ENCODE measurements around the gene ARHGAP33.

ARHGAP33 gene

GRCh38 chr19:35729763-35730162 is 45.6 kb upstream of the ARHGAP33 start:
- Histone ChIP-seq H3K27me3 (no peaks in the 10 kb centered on the region), H3K36me3 (peaks cover 93% of the 10 kb centered on the region), H3K4me3 (ENCODE audit: low read depth, low read length) (no peak overlapping the region), H3K4me1 (no peaks in the 10 kb centered on the region), H3K9me3 (no peaks in the 10 kb centered on the region)
- no peak for TF ChIP-seq CTCF (IDR thresholded peaks at IDR 0.05; ENCODE audit: low read depth, low read length)
- DNase-seq = no peak

DNA sequence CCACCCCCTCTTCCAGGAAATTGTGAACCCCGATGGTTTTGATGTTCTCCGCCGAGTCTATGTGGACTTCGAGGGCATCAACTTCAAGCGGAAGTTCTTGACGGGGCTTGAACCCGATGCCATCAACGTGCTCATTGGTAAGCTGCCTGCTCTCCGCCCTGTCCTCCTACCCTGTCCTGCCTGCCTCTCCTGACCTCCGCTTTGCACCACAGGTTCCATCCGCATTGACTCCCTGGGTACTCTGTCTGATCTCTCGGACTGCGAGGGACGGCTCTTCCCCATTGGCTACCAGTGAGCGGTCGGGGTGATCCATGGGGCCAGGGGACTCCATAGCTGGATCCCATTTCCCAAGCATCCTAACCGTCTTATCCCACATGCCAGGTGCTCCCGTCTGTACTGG is 45.0 kb upstream of the ARHGAP33 start:
- peaks cover 91% of the 10 kb centered on the region for H3K36me3 ChIP-seq
- no peak for DNase-seq
- no peak overlapping the region for H3K4me3 ChIP-seq (ENCODE audit: low read depth, low read length)
- TF ChIP-seq CTCF (IDR thresholded peaks at IDR 0.05; ENCODE audit: low read depth, low read length) = no peak
- H3K27me3 ChIP-seq = no peaks in the 10 kb centered on the region
- no peaks in the 10 kb centered on the region for H3K9me3 ChIP-seq
- H3K4me1 ChIP-seq = no peaks in the 10 kb centered on the region

DNA sequence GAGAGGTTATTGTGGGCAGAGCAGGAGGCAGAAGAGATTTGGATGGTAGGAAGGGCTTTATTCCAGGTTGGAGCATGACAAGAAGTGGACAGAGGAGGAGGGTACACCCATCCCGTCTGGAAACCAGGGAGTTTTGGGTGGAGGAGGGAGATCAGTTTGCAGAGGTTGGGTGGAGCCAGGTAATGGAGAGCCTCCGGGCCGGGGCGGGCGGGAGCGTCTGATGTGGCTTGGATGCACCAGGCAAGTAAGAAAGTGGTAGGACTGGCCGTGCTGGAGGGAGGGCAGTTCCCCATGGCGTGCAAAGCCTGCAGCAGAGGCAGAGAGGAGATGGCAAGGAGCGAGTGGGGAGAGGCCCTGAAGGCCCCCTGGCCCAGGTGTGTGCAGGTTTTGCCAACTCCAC is 44.0 kb upstream of the ARHGAP33 start:
- H3K36me3 ChIP-seq = peaks cover 88% of the 10 kb centered on the region
- H3K4me1 ChIP-seq = no peaks in the 10 kb centered on the region
- no peak for TF ChIP-seq CTCF (IDR thresholded peaks at IDR 0.05; ENCODE audit: low read depth, low read length)
- DNase-seq = no peak
- H3K4me3 ChIP-seq (ENCODE audit: low read depth, low read length) = no peak overlapping the region
- H3K9me3 ChIP-seq = no peaks in the 10 kb centered on the region
- H3K27me3 ChIP-seq = no peaks in the 10 kb centered on the region

GRCh38 chr19:35731779-35732405 is 43.5 kb upstream of the ARHGAP33 start:
- H3K36me3 ChIP-seq = peaks cover 89% of the 10 kb centered on the region
- no peaks in the 10 kb centered on the region for H3K9me3 ChIP-seq
- no peak for DNase-seq
- H3K27me3 ChIP-seq = no peaks in the 10 kb centered on the region
- H3K4me3 ChIP-seq (ENCODE audit: low read depth, low read length) = no peak overlapping the region
- H3K4me1 ChIP-seq = no peaks in the 10 kb centered on the region
- TF ChIP-seq CTCF (IDR thresholded peaks at IDR 0.05; ENCODE audit: low read depth, low read length) = no peak

GRCh38 chr19:35732540-35733179 is 42.7 kb upstream of the ARHGAP33 start:
- H3K4me3 ChIP-seq (ENCODE audit: low read depth, low read length) = no peak overlapping the region
- H3K4me1 ChIP-seq = no peaks in the 10 kb centered on the region
- no peak for TF ChIP-seq CTCF (IDR thresholded peaks at IDR 0.05; ENCODE audit: low read depth, low read length)
- DNase-seq = no peak
- H3K36me3 ChIP-seq = peaks cover 90% of the 10 kb centered on the region
- H3K9me3 ChIP-seq = no peaks in the 10 kb centered on the region
- no peaks in the 10 kb centered on the region for H3K27me3 ChIP-seq

Data from BE2C (cell line).